Peyer's patch (tissue), 4 donors: Measurements from ENCODE around the gene DSG2. TPM values are rescaled to one million over a fixed set of nuclear protein-coding genes. Genes with fewer than 3 reads are reported as not detected.
A peak's percentile ranks its signal among the peaks of the same experiment; 100 is the strongest.
"Not testable (repeated sequence)": the region's sequence is repeated elsewhere in the genome, so short reads cannot be mapped to it uniquely, and the experiment has no call there.

Experiments used
- DNase-seq, 3 donors: peaks; one replicate each; pipeline ENCODE4 v3.0.0-alpha.2; 2017 to 2019
- H3K27ac ChIP-seq, 4 donors: fragments of 200-600 bp; sonication (generic); one replicate each; pipeline ENCODE4 v1.5.1; 2016 to 2019
- H3K27me3 ChIP-seq, 2 donors: fragments of 200-600 bp; sonication (generic); one replicate each; pipeline ENCODE4 v1.5.1; 2019
- H3K36me3 ChIP-seq, 3 donors: fragments of 200-600 bp; sonication (generic); one replicate each; pipeline ENCODE4 v1.5.1; 2016 to 2019
- H3K4me1 ChIP-seq, 4 donors: fragments of 200-600 bp; sonication (generic); one replicate each; pipeline ENCODE4 v1.5.1; 2016 to 2019
- H3K4me3 ChIP-seq, 4 donors: fragments of 200-600 bp; sonication (generic); 1 replicate in 3 of 4; 2 replicates in 1 of 4; pipeline ENCODE4 v1.5.1; 2016 to 2019; ENCODE audit warnings: mild to moderate bottlenecking in 1 of 4
- H3K9me3 ChIP-seq, 4 donors: fragments of 200-600 bp; sonication (generic); one replicate each; pipeline ENCODE4 v1.5.1; 2016 to 2019; ENCODE audit warnings: mild to moderate bottlenecking in 1 of 4
- POLR2A ChIP-seq, 2 donors: fragments of 450-650 bp; IDR thresholded peaks; one replicate each; pipeline ENCODE4 v1.5.1; 2017; ENCODE audit warnings: antibody characterized with exemption in 2 of 2, mild to moderate bottlenecking in 2 of 2, moderate library complexity in 2 of 2
- total RNA-seq, 4 donors: library from RNA; depleted of rRNA; stranded (reverse); fragments of >200 nt; gene quantifications; one replicate each; pipeline ENCODE4 v1.1.0, GENCODE V29; 2016
- TF ChIP-seq, protein P1 (sequence below), 6 experiments: fragments of 450-650 bp in 4 of 6; fragments of 200-600 bp in 2 of 6; sonication (generic) in 1 of 6; IDR thresholded peaks; one replicate each; pipeline ENCODE4 v1.5.1; 2017 to 2019; ENCODE audit warnings: antibody characterized with exemption in 6 of 6, mild to moderate bottlenecking in 3 of 6, moderate library complexity in 1 of 6

Gene DSG2
- total RNA-seq, 4 donors from 2014 or later, result 19.8 to 173 (median 128) TPM

GRCh38 chr18:31492671-31493070 lies 5.3 kb upstream of the DSG2 start:
- TF ChIP-seq POLR2A (IDR thresholded peaks at IDR 0.05), result no peak
- TF ChIP-seq, protein P1, sequence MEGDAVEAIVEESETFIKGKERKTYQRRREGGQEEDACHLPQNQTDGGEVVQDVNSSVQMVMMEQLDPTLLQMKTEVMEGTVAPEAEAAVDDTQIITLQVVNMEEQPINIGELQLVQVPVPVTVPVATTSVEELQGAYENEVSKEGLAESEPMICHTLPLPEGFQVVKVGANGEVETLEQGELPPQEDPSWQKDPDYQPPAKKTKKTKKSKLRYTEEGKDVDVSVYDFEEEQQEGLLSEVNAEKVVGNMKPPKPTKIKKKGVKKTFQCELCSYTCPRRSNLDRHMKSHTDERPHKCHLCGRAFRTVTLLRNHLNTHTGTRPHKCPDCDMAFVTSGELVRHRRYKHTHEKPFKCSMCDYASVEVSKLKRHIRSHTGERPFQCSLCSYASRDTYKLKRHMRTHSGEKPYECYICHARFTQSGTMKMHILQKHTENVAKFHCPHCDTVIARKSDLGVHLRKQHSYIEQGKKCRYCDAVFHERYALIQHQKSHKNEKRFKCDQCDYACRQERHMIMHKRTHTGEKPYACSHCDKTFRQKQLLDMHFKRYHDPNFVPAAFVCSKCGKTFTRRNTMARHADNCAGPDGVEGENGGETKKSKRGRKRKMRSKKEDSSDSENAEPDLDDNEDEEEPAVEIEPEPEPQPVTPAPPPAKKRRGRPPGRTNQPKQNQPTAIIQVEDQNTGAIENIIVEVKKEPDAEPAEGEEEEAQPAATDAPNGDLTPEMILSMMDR (IDR thresholded peaks at IDR 0.05), result no peak
- Histone ChIP-seq H3K27ac (no peak overlapping the region), H3K9me3 (no peaks in the 10 kb centered on the region), H3K27me3 (no peaks in the 10 kb centered on the region), H3K36me3 (no peaks in the 10 kb centered on the region), H3K4me1 (peaks cover 0 to 8% (median 0%) of the 10 kb centered on the region in 4 donors), H3K4me3 (no peak overlapping the region)
- DNase-seq, result no peak

DNA sequence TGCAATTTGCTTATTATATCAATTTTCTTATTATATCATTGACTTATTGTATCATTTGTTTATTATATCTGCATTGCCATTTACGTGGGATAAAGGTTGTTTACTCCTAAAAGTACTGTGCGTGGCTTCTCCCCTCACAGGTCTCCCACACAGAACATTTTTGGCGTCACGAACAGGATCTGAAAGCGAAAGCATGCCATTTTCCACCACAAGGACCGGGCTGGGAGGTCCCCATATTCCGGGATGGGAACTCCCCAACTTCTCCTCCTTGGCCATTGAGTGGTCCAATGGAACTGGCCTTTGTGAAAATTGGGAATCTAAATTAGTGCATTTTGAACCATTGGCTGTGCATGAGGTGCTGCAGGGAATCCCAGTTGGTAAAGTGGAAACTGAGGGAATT lies 4.8 kb upstream of the DSG2 start:
- H3K4me3 ChIP-seq, result no peak overlapping the region
- DNase-seq, result no peak

DNA sequence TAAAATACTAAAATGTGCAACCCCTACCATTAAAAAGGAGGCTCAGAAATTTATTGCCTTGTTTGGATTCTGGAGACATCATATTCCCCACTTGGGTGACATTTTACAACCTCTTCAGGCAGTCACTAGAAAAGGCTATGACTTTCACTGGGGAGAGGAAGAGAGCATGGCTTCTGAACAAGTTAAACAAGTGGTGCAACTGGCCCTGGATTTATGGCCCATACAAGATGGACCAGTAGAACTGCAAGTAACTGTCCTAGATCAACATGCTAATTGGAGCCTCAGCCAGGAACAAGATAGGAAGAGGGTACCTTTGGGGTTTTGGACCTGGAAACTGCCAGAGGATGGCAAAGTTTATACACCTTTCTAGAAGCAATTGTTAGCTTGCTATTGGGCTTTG lies 4.0 kb upstream of the DSG2 start:
- Histone ChIP-seq H3K4me1 (peaks cover 0 to 8% (median 0%) of the 10 kb centered on the region in 4 donors), H3K36me3 (no peaks in the 10 kb centered on the region), H3K27me3 (no peaks in the 10 kb centered on the region), H3K4me3 (no peak overlapping the region), H3K9me3 (no peaks in the 10 kb centered on the region), H3K27ac (no peak overlapping the region)
- DNase-seq, result no peak
- TF ChIP-seq, protein P1 (IDR thresholded peaks at IDR 0.05), result no peak
- no peak for TF ChIP-seq POLR2A (IDR thresholded peaks at IDR 0.05)

More for the DNA sequence above, 4.8 kb upstream of the DSG2 start:
- Histone ChIP-seq H3K36me3 (no peaks in the 10 kb centered on the region), H3K27me3 (no peaks in the 10 kb centered on the region), H3K27ac (no peak overlapping the region), H3K9me3 (no peaks in the 10 kb centered on the region), H3K4me1 (peaks cover 0 to 8% (median 0%) of the 10 kb centered on the region in 4 donors)
- TF ChIP-seq, protein P1 (IDR thresholded peaks at IDR 0.05), result no peak
- no peak for TF ChIP-seq POLR2A (IDR thresholded peaks at IDR 0.05)

DNA sequence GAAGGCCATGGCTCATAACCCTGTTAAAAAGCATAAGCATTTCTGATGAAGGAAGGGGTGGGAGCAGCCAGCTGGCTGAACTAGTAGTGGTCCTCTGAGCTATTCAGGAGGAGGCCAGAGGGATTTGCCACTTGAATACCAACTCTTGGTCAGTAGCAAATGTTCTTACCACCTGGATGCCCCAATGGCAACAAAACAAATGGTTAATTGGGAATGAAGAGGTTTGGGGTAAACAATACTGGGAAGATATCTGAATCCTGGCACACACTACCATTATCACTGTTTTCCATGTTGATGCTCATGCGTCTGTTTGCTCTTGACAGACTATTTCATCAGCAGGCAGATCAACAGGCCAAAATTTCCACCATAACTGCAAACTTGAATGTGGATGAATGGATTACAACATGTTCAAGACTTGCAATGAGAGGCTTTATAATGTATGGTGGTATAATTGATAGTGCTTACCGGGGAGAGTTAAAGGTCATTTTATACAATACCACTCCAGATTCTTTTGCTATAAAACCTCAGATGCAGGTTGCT lies 3.2 kb upstream of the DSG2 start:
- H3K27ac ChIP-seq, result peak overlapping the region in 1 of 4 donors; percentile 25
- not testable (repeated sequence) for H3K27me3 ChIP-seq, H3K4me1 ChIP-seq, H3K4me3 ChIP-seq, DNase-seq, H3K9me3 ChIP-seq, H3K36me3 ChIP-seq

- Histone ChIP-seq H3K36me3 (no peaks in the 10 kb centered on the region), H3K27me3 (no peaks in the 10 kb centered on the region), H3K4me1 (peaks cover 0 to 8% (median 0%) of the 10 kb centered on the region in 4 donors), H3K27ac (peak overlapping the region in 3 of 4 donors; percentile 86 to 94 (median 88)), H3K4me3 (peak overlapping the region; percentile 41 to 79 (median 52)), H3K9me3 (no peaks in the 10 kb centered on the region)
- DNase-seq, result peak in 1 of 3 donors; percentile 48
- TF ChIP-seq, protein P1 (IDR thresholded peaks at IDR 0.05), result no peak
- no peak for TF ChIP-seq POLR2A (IDR thresholded peaks at IDR 0.05)
Measured at GRCh38 chr18:31497404-31497835, 557 bp upstream of the DSG2 start.

DNA sequence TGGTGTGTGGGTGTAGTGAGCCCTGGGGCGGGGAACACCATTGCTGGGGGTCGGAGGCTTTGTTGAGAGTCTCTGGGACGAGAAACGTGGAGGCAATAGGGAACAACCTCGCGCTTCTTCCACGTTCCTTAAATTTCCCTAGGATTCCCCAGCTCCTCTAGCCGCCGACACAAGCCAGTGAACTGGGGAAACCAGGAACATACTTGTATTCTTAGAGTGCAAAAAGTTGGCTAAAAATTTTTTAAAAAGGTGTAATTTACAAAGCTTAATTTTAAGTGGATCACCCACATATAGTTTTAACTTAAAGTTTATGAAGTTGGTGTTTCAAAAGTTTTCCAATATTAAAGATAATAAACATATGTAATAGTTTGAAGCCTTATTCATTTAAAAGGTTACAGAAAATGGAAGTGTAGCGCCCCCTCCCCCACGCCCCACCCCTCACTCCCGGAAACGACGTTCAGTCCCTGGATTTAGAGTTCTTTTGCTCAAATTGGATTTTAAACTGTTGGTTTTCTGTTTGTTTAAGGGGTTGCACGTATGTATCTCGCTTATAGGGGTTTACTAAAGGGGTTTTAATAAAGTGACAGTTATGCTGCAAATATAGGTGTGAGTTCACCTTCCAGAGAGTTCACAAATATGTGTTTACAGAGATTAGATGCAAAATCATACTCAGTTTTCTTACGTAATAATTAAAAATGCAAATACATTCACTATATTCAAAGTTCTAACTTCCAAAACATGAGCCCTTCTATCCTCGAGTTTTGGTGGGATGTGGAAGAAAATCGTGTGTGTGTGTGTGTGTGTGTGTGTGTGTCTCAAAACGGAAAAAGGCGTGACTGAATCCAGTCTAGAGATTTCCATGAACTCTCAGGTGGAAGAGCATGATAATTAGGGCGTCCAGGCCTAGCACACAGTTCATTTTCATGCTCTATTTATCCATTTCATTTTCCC lies 872 bp downstream of the DSG2 start:
- TF ChIP-seq, protein P1 (IDR thresholded peaks at IDR 0.05), result no peak
- no peak for TF ChIP-seq POLR2A (IDR thresholded peaks at IDR 0.05)
- DNase-seq, result peak in 1 of 3 donors; percentile 58

More for the DNA sequence above, 872 bp downstream of the DSG2 start:
- H3K36me3 ChIP-seq, result no peaks in the 10 kb centered on the region
- H3K9me3 ChIP-seq, result no peaks in the 10 kb centered on the region
- H3K27ac ChIP-seq, result peak overlapping the region in 3 of 4 donors; percentile 86 to 94 (median 88)
- H3K4me3 ChIP-seq, result peak overlapping the region; percentile 41 to 79 (median 52)
- peaks cover 0 to 8% (median 0%) of the 10 kb centered on the region in 4 donors for H3K4me1 ChIP-seq
- no peaks in the 10 kb centered on the region for H3K27me3 ChIP-seq
